ENCODE results near the gene PERM1. TPM values are rescaled to one million over a fixed set of nuclear protein-coding genes. Genes with fewer than 3 reads are reported as not detected.
A peak's percentile ranks its signal among the peaks of the same experiment; 100 is the strongest.

Gene PERM1
- total RNA-seq, 1 donor from 2014 or later: not detected

DNA sequence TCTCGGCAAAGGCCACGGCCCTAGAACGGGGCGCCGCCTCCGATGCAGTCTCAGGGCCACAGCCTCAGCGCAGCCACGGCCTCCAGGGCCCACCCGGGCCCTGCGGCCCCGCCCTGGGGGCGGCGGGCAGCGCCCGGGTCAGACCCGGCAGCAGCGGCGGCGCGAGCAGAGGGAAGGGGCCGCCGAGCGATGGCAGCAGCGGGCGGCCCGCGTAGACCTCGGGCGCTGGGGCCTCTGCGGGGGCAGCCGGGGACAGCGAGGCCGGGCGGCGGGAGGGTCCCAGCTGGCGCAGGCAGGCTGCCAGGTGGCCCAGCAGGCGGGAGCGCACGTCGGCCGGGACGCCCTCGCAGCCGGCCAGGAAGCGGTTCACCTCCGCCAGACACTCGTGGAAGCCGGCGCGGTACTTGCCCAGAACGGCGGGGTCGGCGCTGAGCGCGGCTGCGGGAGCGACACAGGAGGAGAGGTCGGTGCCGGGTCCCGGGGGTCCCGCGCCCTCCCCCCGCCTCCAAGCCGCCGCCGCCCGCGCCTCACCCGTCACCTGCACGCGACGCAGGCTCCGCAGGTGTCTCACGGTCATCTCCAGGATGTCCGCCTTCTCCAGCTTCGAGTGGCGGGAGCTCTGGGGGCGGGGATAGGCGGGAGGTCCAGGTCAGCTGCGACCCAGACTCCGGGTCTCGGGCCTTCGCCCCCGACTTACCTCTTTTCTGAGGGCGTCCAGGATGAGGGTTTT, 17.3 kb upstream of the PERM1 start:
- peak overlapping the region; percentile 78 for H3K4me3 Mint-ChIP-seq (ENCODE audit: unreplicated experiment)
- H3K4me1 Mint-ChIP-seq (ENCODE audit: unreplicated experiment): peaks cover 15% of the 10 kb centered on the region
- no peak overlapping the region for H3K27ac Mint-ChIP-seq (ENCODE audit: unreplicated experiment)
- no peaks in the 10 kb centered on the region for H3K9me3 Mint-ChIP-seq (ENCODE audit: unreplicated experiment)
- H3K36me3 Mint-ChIP-seq (ENCODE audit: unreplicated experiment): peaks cover 2% of the 10 kb centered on the region
- H3K27me3 Mint-ChIP-seq (ENCODE audit: unreplicated experiment): no peaks in the 10 kb centered on the region
- no peak for TF ChIP-seq CTCF (IDR thresholded peaks at IDR 0.05)
- peak; percentile 84 for DNase-seq (ENCODE audit: extremely low spot score, unreplicated experiment)

DNA sequence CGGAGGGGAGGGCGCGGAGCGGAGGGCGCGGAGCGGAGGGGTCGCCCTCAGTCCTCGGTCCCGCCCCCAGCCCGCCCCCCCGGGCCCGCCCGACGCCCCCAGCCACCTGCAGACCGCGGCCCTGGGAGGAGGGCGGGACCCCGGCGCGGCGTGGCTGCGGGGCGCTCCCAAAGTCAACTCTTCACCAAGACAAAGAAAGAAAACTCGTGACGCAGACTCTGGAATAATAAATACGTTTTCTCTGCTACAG, 16.8 kb upstream of the PERM1 start:
- Mint-ChIP-seq H3K27ac (ENCODE audit: unreplicated experiment) (no peak overlapping the region), H3K27me3 (ENCODE audit: unreplicated experiment) (no peaks in the 10 kb centered on the region), H3K4me3 (ENCODE audit: unreplicated experiment) (peak overlapping the region; percentile 75), H3K4me1 (ENCODE audit: unreplicated experiment) (peaks cover 15% of the 10 kb centered on the region), H3K9me3 (ENCODE audit: unreplicated experiment) (no peaks in the 10 kb centered on the region), H3K36me3 (ENCODE audit: unreplicated experiment) (peaks cover 2% of the 10 kb centered on the region)
- peak; percentile 84 for DNase-seq (ENCODE audit: extremely low spot score, unreplicated experiment)
- TF ChIP-seq CTCF (IDR thresholded peaks at IDR 0.05): peak; percentile 3

DNA sequence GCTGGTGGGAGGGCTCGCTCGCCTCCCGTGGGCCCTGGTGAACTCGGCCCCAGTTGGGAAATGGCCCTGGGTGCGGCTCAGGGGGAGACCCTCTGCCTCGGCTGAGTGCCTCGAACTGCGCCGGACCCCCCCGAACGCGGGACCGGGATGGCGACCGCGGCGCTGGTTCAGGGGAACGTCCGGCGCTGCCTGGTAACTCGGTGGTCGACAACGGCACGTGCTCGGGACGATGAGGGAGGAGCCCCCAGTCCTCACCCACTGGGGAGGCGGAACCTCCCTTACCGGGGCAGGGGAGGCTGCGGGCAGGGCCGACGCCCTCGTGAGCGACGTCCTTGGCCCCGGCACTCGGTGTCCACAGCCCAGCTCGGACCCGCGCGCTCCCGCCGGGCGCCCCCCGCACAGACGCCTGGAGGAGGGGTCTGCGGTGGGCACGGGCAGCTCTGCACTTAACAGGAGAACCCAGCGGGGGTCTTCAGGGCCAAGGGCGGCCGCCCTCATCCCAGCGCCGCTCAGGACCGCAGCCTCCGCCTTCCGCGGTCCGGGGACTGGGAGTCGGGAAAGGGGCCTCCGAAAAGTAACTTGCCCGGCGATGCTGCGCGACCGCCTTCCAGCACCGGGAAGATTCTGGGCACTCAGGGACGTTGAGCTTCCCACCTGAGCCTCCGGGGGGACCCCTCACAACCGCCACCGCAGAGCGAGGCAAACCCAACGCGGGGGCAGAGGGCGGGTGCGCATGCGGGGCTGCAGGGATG, 16.3 kb upstream of the PERM1 start:
- H3K27me3 Mint-ChIP-seq (ENCODE audit: unreplicated experiment): no peaks in the 10 kb centered on the region
- H3K36me3 Mint-ChIP-seq (ENCODE audit: unreplicated experiment): peaks cover 1% of the 10 kb centered on the region
- DNase-seq (ENCODE audit: extremely low spot score, unreplicated experiment): no peak
- TF ChIP-seq CTCF (IDR thresholded peaks at IDR 0.05): no peak
- peak overlapping the region; percentile 75 for H3K4me3 Mint-ChIP-seq (ENCODE audit: unreplicated experiment)
- peaks cover 14% of the 10 kb centered on the region for H3K4me1 Mint-ChIP-seq (ENCODE audit: unreplicated experiment)
- no peaks in the 10 kb centered on the region for H3K9me3 Mint-ChIP-seq (ENCODE audit: unreplicated experiment)
- peak overlapping the region; percentile 31 for H3K27ac Mint-ChIP-seq (ENCODE audit: unreplicated experiment)

DNA sequence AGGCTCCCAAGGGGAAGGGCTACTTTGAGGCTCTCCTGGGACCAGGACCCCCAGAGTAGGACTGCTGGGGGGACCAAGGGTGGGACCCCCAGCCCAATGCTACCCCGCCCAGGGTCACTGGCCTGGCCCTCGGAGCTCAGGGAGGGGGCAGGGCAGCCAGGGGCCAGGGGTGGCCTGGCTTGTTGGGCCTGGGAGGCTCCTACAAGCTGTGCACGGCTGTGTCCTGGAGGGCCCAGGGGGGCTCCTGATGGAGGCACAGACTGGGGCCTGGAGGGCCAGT, 15.8 kb upstream of the PERM1 start:
- peaks cover 12% of the 10 kb centered on the region for H3K4me1 Mint-ChIP-seq (ENCODE audit: unreplicated experiment)
- no peak for DNase-seq (ENCODE audit: extremely low spot score, unreplicated experiment)
- no peak overlapping the region for H3K4me3 Mint-ChIP-seq (ENCODE audit: unreplicated experiment)
- H3K36me3 Mint-ChIP-seq (ENCODE audit: unreplicated experiment): peaks cover under 1% of the 10 kb centered on the region
- no peak for TF ChIP-seq CTCF (IDR thresholded peaks at IDR 0.05)
- peaks cover under 1% of the 10 kb centered on the region for H3K9me3 Mint-ChIP-seq (ENCODE audit: unreplicated experiment)
- no peaks in the 10 kb centered on the region for H3K27me3 Mint-ChIP-seq (ENCODE audit: unreplicated experiment)
- H3K27ac Mint-ChIP-seq (ENCODE audit: unreplicated experiment): no peak overlapping the region

GRCh38 chr1:996851-997712, 15.2 kb upstream of the PERM1 start:
- Mint-ChIP-seq H3K4me3 (ENCODE audit: unreplicated experiment) (no peak overlapping the region), H3K4me1 (ENCODE audit: unreplicated experiment) (peaks cover 10% of the 10 kb centered on the region), H3K9me3 (ENCODE audit: unreplicated experiment) (peaks cover 4% of the 10 kb centered on the region), H3K27ac (ENCODE audit: unreplicated experiment) (no peak overlapping the region), H3K36me3 (ENCODE audit: unreplicated experiment) (peaks cover 4% of the 10 kb centered on the region), H3K27me3 (ENCODE audit: unreplicated experiment) (no peaks in the 10 kb centered on the region)
- TF ChIP-seq CTCF (IDR thresholded peaks at IDR 0.05): no peak
- no peak for DNase-seq (ENCODE audit: extremely low spot score, unreplicated experiment)
